ENCODE measurements around the gene CHTF18. TPM values are rescaled to one million over a fixed set of nuclear protein-coding genes. Genes with fewer than 3 reads are reported as not detected.
"Not testable (repeated sequence)": the region's sequence is repeated elsewhere in the genome, so short reads cannot be mapped to it uniquely, and the experiment has no call there.

The CHTF18 gene
- total and polyA plus RNA-seq, 2 experiments from 2014 or later: 61.3 to 129 TPM

- Histone ChIP-seq H3K4me1 (ENCODE audit: insufficient read depth) (no peaks in the 10 kb centered on the region), H3K4me2 (no peak overlapping the region), H3K4me3 (no peak overlapping the region), H3K9me2 (ENCODE audit: insufficient read depth) (no peaks in the 10 kb centered on the region), H3K27me3 (ENCODE audit: insufficient read depth) (no peaks in the 10 kb centered on the region), H4K20me1 (replicated peaks; ENCODE audit: insufficient read depth) (no peaks in the 10 kb centered on the region), H3F3A (replicated peaks; ENCODE audit: low read depth) (no peaks in the 10 kb centered on the region), H3K27ac (ENCODE audit: low read depth) (no peak overlapping the region), H2AFZ (no peak overlapping the region), H3K79me2 (replicated peaks; ENCODE audit: insufficient read depth) (no peaks in the 10 kb centered on the region), H3K36me3 (ENCODE audit: insufficient read depth) (no peaks in the 10 kb centered on the region)
- H3K9me3 Mint-ChIP-seq: no peaks in the 10 kb centered on the region
- ATAC-seq: no peak
- TF ChIP-seq, protein P1, sequence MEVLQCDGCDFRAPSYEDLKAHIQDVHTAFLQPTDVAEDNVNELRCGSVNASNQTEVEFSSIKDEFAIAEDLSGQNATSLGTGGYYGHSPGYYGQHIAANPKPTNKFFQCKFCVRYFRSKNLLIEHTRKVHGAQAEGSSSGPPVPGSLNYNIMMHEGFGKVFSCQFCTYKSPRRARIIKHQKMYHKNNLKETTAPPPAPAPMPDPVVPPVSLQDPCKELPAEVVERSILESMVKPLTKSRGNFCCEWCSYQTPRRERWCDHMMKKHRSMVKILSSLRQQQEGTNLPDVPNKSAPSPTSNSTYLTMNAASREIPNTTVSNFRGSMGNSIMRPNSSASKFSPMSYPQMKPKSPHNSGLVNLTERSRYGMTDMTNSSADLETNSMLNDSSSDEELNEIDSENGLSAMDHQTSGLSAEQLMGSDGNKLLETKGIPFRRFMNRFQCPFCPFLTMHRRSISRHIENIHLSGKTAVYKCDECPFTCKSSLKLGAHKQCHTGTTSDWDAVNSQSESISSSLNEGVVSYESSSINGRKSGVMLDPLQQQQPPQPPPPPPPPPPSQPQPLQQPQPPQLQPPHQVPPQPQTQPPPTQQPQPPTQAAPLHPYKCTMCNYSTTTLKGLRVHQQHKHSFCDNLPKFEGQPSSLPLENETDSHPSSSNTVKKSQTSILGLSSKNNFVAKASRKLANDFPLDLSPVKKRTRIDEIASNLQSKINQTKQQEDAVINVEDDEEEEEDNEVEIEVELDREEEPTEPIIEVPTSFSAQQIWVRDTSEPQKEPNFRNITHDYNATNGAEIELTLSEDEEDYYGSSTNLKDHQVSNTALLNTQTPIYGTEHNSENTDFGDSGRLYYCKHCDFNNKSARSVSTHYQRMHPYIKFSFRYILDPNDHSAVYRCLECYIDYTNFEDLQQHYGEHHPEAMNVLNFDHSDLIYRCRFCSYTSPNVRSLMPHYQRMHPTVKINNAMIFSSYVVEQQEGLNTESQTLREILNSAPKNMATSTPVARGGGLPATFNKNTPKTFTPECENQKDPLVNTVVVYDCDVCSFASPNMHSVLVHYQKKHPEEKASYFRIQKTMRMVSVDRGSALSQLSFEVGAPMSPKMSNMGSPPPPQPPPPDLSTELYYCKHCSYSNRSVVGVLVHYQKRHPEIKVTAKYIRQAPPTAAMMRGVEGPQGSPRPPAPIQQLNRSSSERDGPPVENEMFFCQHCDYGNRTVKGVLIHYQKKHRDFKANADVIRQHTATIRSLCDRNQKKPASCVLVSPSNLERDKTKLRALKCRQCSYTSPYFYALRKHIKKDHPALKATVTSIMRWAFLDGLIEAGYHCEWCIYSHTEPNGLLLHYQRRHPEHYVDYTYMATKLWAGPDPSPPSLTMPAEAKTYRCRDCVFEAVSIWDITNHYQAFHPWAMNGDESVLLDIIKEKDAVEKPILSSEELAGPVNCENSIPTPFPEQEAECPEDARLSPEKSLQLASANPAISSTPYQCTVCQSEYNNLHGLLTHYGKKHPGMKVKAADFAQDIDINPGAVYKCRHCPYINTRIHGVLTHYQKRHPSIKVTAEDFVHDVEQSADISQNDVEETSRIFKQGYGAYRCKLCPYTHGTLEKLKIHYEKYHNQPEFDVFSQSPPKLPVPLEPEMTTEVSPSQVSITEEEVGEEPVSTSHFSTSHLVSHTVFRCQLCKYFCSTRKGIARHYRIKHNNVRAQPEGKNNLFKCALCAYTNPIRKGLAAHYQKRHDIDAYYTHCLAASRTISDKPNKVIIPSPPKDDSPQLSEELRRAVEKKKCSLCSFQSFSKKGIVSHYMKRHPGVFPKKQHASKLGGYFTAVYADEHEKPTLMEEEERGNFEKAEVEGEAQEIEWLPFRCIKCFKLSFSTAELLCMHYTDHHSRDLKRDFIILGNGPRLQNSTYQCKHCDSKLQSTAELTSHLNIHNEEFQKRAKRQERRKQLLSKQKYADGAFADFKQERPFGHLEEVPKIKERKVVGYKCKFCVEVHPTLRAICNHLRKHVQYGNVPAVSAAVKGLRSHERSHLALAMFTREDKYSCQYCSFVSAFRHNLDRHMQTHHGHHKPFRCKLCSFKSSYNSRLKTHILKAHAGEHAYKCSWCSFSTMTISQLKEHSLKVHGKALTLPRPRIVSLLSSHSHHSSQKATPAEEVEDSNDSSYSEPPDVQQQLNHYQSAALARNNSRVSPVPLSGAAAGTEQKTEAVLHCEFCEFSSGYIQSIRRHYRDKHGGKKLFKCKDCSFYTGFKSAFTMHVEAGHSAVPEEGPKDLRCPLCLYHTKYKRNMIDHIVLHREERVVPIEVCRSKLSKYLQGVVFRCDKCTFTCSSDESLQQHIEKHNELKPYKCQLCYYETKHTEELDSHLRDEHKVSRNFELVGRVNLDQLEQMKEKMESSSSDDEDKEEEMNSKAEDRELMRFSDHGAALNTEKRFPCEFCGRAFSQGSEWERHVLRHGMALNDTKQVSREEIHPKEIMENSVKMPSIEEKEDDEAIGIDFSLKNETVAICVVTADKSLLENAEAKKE (CRISPR knock-in tag; IDR thresholded peaks at IDR 0.05): no peak
- TF ChIP-seq NANOG (IDR thresholded peaks at IDR 0.05; ENCODE audit: borderline replicate concordance) (no peak), JUNB (IDR thresholded peaks at IDR 0.05; ENCODE audit: unreplicated experiment) (no peak), ZNF114 (CRISPR knock-in tag; IDR thresholded peaks at IDR 0.05) (no peak), STAT1 (IDR thresholded peaks at IDR 0.05; ENCODE audit: unreplicated experiment) (no peak)
- TF ChIP-seq, protein P2, sequence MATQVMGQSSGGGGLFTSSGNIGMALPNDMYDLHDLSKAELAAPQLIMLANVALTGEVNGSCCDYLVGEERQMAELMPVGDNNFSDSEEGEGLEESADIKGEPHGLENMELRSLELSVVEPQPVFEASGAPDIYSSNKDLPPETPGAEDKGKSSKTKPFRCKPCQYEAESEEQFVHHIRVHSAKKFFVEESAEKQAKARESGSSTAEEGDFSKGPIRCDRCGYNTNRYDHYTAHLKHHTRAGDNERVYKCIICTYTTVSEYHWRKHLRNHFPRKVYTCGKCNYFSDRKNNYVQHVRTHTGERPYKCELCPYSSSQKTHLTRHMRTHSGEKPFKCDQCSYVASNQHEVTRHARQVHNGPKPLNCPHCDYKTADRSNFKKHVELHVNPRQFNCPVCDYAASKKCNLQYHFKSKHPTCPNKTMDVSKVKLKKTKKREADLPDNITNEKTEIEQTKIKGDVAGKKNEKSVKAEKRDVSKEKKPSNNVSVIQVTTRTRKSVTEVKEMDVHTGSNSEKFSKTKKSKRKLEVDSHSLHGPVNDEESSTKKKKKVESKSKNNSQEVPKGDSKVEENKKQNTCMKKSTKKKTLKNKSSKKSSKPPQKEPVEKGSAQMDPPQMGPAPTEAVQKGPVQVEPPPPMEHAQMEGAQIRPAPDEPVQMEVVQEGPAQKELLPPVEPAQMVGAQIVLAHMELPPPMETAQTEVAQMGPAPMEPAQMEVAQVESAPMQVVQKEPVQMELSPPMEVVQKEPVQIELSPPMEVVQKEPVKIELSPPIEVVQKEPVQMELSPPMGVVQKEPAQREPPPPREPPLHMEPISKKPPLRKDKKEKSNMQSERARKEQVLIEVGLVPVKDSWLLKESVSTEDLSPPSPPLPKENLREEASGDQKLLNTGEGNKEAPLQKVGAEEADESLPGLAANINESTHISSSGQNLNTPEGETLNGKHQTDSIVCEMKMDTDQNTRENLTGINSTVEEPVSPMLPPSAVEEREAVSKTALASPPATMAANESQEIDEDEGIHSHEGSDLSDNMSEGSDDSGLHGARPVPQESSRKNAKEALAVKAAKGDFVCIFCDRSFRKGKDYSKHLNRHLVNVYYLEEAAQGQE (IDR thresholded peaks at IDR 0.05; ENCODE audit: unreplicated experiment): no peak
- TF ChIP-seq, protein P3, sequence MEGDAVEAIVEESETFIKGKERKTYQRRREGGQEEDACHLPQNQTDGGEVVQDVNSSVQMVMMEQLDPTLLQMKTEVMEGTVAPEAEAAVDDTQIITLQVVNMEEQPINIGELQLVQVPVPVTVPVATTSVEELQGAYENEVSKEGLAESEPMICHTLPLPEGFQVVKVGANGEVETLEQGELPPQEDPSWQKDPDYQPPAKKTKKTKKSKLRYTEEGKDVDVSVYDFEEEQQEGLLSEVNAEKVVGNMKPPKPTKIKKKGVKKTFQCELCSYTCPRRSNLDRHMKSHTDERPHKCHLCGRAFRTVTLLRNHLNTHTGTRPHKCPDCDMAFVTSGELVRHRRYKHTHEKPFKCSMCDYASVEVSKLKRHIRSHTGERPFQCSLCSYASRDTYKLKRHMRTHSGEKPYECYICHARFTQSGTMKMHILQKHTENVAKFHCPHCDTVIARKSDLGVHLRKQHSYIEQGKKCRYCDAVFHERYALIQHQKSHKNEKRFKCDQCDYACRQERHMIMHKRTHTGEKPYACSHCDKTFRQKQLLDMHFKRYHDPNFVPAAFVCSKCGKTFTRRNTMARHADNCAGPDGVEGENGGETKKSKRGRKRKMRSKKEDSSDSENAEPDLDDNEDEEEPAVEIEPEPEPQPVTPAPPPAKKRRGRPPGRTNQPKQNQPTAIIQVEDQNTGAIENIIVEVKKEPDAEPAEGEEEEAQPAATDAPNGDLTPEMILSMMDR (conservative IDR thresholded peaks at IDR 0.05; ENCODE audit: low read depth in 2 of 2): no peak
- H3K27ac Mint-ChIP-seq: no peak overlapping the region
- H3K36me3 Mint-ChIP-seq (ENCODE audit: low read depth): no peaks in the 10 kb centered on the region
- no peak for DNase-seq (ENCODE audit: low spot score)
- H3K4me3 Mint-ChIP-seq: no peak overlapping the region
- H3K4me1 Mint-ChIP-seq: no peaks in the 10 kb centered on the region; the same call in 1 of the 3 replicates
- peaks cover 5% of the 10 kb centered on the region for H3K27me3 Mint-ChIP-seq (ENCODE audit: insufficient read depth, low read depth, poor library complexity)
Observed at GRCh38 chr16:819336-820043, 31.1 kb downstream of the CHTF18 start.

DNA sequence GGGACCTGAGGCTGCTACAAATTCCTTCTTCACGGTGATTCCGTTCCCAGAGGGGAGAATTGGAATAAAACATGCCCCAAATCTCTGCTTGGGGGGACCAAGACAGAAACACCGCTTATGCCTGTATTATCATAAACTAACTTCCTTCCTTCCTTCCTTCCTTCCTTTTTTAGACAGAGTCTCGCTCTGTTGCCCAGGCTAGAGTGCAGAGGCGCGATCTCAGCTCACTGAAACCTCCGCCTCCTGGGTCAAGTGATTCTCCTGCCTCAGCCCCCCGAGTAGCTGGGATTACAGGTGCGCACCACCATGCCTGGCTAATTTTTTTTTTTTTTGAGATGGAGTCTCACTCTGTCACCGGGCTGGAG, 31.6 kb downstream of the CHTF18 start:
- H3K36me3 ChIP-seq (ENCODE audit: insufficient read depth); H3K4me3 Mint-ChIP-seq; H3K4me1 Mint-ChIP-seq; H3K36me3 Mint-ChIP-seq (ENCODE audit: low read depth); H3K9me2 ChIP-seq (ENCODE audit: insufficient read depth); H3K79me2 ChIP-seq (replicated peaks; ENCODE audit: insufficient read depth); H3K4me1 ChIP-seq (ENCODE audit: insufficient read depth); H3K9me3 Mint-ChIP-seq; H3K27me3 Mint-ChIP-seq (ENCODE audit: insufficient read depth, low read depth, poor library complexity); ATAC-seq; H3K4me3 ChIP-seq; H3K27me3 ChIP-seq (ENCODE audit: insufficient read depth); H2AFZ ChIP-seq; H4K20me1 ChIP-seq (replicated peaks; ENCODE audit: insufficient read depth); H3K27ac Mint-ChIP-seq; H3K27ac ChIP-seq (ENCODE audit: low read depth); DNase-seq (ENCODE audit: low spot score); H3F3A ChIP-seq (replicated peaks; ENCODE audit: low read depth); H3K4me2 ChIP-seq: not testable (repeated sequence)
